Mesothelial cell of epicardium (in vitro differentiated cells): ENCODE measurements around the gene FASLG. TPM values are rescaled to one million over a fixed set of nuclear protein-coding genes. Genes with fewer than 3 reads are reported as not detected.
"Not testable (repeated sequence)": the region's sequence is repeated elsewhere in the genome, so short reads cannot be mapped to it uniquely, and the experiment has no call there.

ENCODE experiments used
- DNase-seq, 2 experiments: peaks; one replicate each; pipeline ENCODE4 v3.0.0; 2021; ENCODE audit warnings: low spot score in 2 of 2; ENCODE audit not compliant: unreplicated experiment in 2 of 2
- H3K27ac Mint-ChIP-seq: 2 replicates; pipeline ENCODE4 v1.8.0; 2021; ENCODE audit warnings: mixed read lengths
- H3K27me3 Mint-ChIP-seq: 2 replicates; pipeline ENCODE4 v1.8.0; 2021; ENCODE audit warnings: low read depth, mixed read lengths
- H3K36me3 Mint-ChIP-seq: 2 replicates; pipeline ENCODE4 v1.8.0; 2021; ENCODE audit warnings: mixed read lengths
- H3K4me1 Mint-ChIP-seq: 2 replicates; pipeline ENCODE4 v1.8.0; 2021; ENCODE audit warnings: mixed read lengths
- H3K4me3 Mint-ChIP-seq: 2 replicates; pipeline ENCODE4 v1.8.0; 2021; ENCODE audit warnings: mild to moderate bottlenecking, moderate library complexity, mixed read lengths
- H3K9me3 Mint-ChIP-seq: 2 replicates; pipeline ENCODE4 v1.8.0; 2021; ENCODE audit warnings: mixed read lengths
- CTCF ChIP-seq: fragments of 200-600 bp; sonication (generic); IDR thresholded peaks from one replicate; pipeline ENCODE4 v1.5.0; 2021; ENCODE audit warnings: antibody characterized with exemption; ENCODE audit not compliant: unreplicated experiment
- total RNA-seq: library from RNA; stranded (reverse); gene quantifications from 3 replicates; pipeline ENCODE4 v1.2.1, GENCODE V29; 2021

FASLG gene
- total RNA-seq, 1 donor from 2014 or later = not detected

DNA sequence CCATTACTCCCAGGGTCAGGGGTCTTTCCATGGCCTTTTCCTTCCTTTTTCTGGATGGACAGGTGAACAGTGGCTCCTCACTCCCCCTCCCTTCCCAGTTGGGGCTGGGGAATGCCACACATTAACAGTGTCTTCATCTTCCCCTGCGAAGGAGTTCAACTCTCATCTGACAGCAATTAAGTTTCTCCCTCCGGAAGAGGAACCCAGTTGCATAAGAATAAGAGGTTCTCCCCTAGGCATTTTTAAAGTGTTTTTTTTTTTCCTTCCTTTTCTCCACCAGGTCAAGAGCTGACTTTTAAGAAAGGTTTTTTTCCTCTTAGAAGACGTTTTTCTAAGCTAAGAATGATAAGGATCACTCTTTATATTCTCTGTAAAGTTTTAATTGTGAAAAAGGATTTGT, 42.3 kb upstream of the FASLG start:
- no peak for DNase-seq
- no peak overlapping the region for H3K4me3 Mint-ChIP-seq
- H3K4me1 Mint-ChIP-seq = no peaks in the 10 kb centered on the region
- peaks cover 47% of the 10 kb centered on the region for H3K9me3 Mint-ChIP-seq
- H3K36me3 Mint-ChIP-seq = peaks cover 33% of the 10 kb centered on the region
- no peak overlapping the region for H3K27ac Mint-ChIP-seq
- no peak for TF ChIP-seq CTCF
- H3K27me3 Mint-ChIP-seq = no peaks in the 10 kb centered on the region

GRCh38 chr1:172620603-172621002, 38.3 kb upstream of the FASLG start:
- Mint-ChIP-seq H3K9me3 (peaks cover 57% of the 10 kb centered on the region), H3K36me3 (peaks cover 31% of the 10 kb centered on the region)
- H3K27ac Mint-ChIP-seq, H3K27me3 Mint-ChIP-seq, DNase-seq, H3K4me3 Mint-ChIP-seq, H3K4me1 Mint-ChIP-seq: not testable (repeated sequence)

DNA sequence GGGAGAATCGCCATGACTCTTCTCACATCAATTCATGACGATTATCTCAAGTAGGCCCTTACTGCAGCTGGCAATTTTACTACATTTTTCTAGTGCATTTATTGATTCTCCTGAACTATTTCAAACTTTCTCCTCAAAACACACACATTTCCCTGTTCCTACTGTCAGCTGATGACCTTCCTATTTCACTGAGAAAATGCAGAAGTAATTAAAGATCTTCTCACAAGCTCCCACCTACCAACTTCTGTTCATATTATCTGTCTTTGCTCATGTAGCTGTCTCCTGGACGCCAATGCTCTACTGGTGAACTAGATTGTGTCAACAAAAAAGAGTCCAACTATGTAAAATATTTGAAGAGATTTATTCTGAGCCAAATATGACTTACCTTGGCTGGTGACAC, 36.4 kb upstream of the FASLG start:
- Mint-ChIP-seq H3K27me3 (no peaks in the 10 kb centered on the region), H3K9me3 (peaks cover 40% of the 10 kb centered on the region), H3K4me3 (no peak overlapping the region), H3K4me1 (peaks cover 4% of the 10 kb centered on the region), H3K27ac (no peak overlapping the region), H3K36me3 (peaks cover 29% of the 10 kb centered on the region)
- no peak for TF ChIP-seq CTCF
- no peak for DNase-seq

GRCh38 chr1:172623748-172624147, 35.2 kb upstream of the FASLG start:
- TF ChIP-seq CTCF = no peak
- no peak for DNase-seq
- no peak overlapping the region for H3K4me3 Mint-ChIP-seq
- H3K27ac Mint-ChIP-seq = no peak overlapping the region
- H3K4me1 Mint-ChIP-seq = peaks cover 6% of the 10 kb centered on the region
- peaks cover 23% of the 10 kb centered on the region for H3K36me3 Mint-ChIP-seq
- H3K9me3 Mint-ChIP-seq = peaks cover 32% of the 10 kb centered on the region
- no peaks in the 10 kb centered on the region for H3K27me3 Mint-ChIP-seq

DNA sequence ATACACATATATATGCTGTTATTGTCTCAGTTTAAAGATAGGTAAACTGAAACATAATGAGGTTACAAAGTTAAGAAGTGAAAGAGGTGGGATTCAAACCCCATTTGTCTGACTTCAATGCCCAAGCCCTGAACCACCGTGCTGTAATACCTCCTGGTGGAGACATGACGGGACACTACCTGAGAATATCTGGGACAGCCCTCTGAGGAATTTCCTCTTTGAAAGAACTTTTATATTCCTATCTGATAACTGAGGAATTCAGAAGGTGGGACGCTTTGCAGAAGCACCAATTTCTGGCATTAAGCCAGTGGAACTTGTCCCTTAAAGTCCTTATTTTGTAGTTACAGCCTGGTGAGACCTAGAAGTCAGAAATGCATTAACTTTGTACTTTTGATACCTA, 32.1 kb upstream of the FASLG start:
- DNase-seq = no peak
- Mint-ChIP-seq H3K9me3 (peaks cover 30% of the 10 kb centered on the region), H3K36me3 (peaks cover 3% of the 10 kb centered on the region), H3K4me1 (peaks cover 9% of the 10 kb centered on the region), H3K27me3 (no peaks in the 10 kb centered on the region), H3K4me3 (no peak overlapping the region), H3K27ac (no peak overlapping the region)
- no peak for TF ChIP-seq CTCF

DNA sequence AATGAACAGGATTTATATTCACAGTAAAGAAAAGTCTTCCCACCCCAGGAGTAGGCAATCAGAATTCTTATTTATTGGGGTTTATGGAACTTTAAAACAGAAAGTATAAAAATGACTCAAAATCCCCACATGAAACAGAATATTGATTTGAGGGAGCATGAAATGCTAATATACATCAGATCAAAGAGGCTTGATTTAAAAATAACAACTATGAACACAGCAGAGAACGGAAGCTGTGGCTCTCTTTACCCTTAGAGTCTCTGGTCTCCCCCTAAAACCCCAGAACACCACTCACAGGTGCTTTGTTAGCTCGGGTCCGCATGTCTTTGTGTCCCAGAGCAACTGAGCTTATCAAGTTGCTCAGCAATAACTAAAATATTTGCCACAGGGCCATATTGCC, 31.2 kb upstream of the FASLG start:
- H3K36me3 Mint-ChIP-seq = peaks cover 5% of the 10 kb centered on the region
- H3K27me3 Mint-ChIP-seq = no peaks in the 10 kb centered on the region
- peak overlapping the region; percentile 27 for H3K27ac Mint-ChIP-seq
- no peak for TF ChIP-seq CTCF
- no peak overlapping the region for H3K4me3 Mint-ChIP-seq
- peaks cover 29% of the 10 kb centered on the region for H3K9me3 Mint-ChIP-seq
- no peak for DNase-seq
- peaks cover 9% of the 10 kb centered on the region for H3K4me1 Mint-ChIP-seq
